Subcutaneous abdominal adipose tissue (tissue), 5 donors: ENCODE data around the gene KLHL7.

Experiments used
- H3K27ac ChIP-seq: one replicate; pipeline ENCODE4 v1.7.0; 2013; ENCODE audit warnings: low read depth, mild to moderate bottlenecking, inconsistent platforms, low read length, moderate library complexity
- H3K27me3 ChIP-seq, 5 donors: one replicate each; pipeline ENCODE4 v1.7.0; 2013; ENCODE audit warnings: low read length in 5 of 5, inconsistent platforms in 1 of 5; ENCODE audit not compliant: control insufficient read depth in 5 of 5, insufficient read depth in 4 of 5
- H3K36me3 ChIP-seq, 5 donors: one replicate each; pipeline ENCODE4 v1.7.0; 2013; ENCODE audit warnings: low read length in 5 of 5; ENCODE audit not compliant: control insufficient read depth in 5 of 5, insufficient read depth in 5 of 5
- H3K4me1 ChIP-seq, 5 donors: one replicate each; pipeline ENCODE4 v1.7.0; 2013; ENCODE audit warnings: low read length in 5 of 5, mild to moderate bottlenecking in 3 of 5, moderate library complexity in 1 of 5; ENCODE audit not compliant: control insufficient read depth in 5 of 5, insufficient read depth in 5 of 5
- H3K4me3 ChIP-seq, 5 donors: one replicate each; pipeline ENCODE4 v1.7.0; 2013; ENCODE audit warnings: low read length in 5 of 5, low read depth in 1 of 5
- H3K9ac ChIP-seq, 5 donors: one replicate each; pipeline ENCODE4 v1.7.0; 2013; ENCODE audit warnings: low read length in 5 of 5, mild to moderate bottlenecking in 4 of 5, moderate library complexity in 3 of 5
- H3K9me3 ChIP-seq, 5 donors: one replicate each; pipeline ENCODE4 v1.7.0; 2013; ENCODE audit warnings: low read length in 5 of 5; ENCODE audit not compliant: control insufficient read depth in 5 of 5
- donor health status: healthy.
- donor health status: healthy.
- donor health status: healthy.
- donor health status: healthy.
- donor health status: healthy.

KLHL7 gene

GRCh38 chr7:23076772-23077171 lies 28.8 kb upstream of the KLHL7 start:
- H3K36me3 ChIP-seq = no peaks in the 10 kb centered on the region
- H3K9me3 ChIP-seq = no peaks in the 10 kb centered on the region
- H3K9ac ChIP-seq = no peak overlapping the region
- H3K27ac ChIP-seq = no peak overlapping the region
- H3K4me1 ChIP-seq = no peaks in the 10 kb centered on the region
- no peak overlapping the region for H3K4me3 ChIP-seq
- no peaks in the 10 kb centered on the region for H3K27me3 ChIP-seq

GRCh38 chr7:23093111-23093510 lies 12.5 kb upstream of the KLHL7 start:
- Histone ChIP-seq H3K27ac (no peak overlapping the region), H3K9ac (no peak overlapping the region), H3K4me1 (no peaks in the 10 kb centered on the region), H3K27me3 (peaks cover 0 to 3% (median 0%) of the 10 kb centered on the region in 5 donors), H3K36me3 (no peaks in the 10 kb centered on the region), H3K9me3 (peaks cover 0 to 2% (median 0%) of the 10 kb centered on the region in 5 donors), H3K4me3 (no peak overlapping the region)

- Histone ChIP-seq H3K4me3 (no peak overlapping the region), H3K4me1 (no peaks in the 10 kb centered on the region), H3K27ac (no peak overlapping the region), H3K9me3 (peaks cover 0 to 2% (median 0%) of the 10 kb centered on the region in 5 donors), H3K9ac (no peak overlapping the region), H3K36me3 (no peaks in the 10 kb centered on the region), H3K27me3 (peaks cover 0 to 3% (median 0%) of the 10 kb centered on the region in 5 donors)
Measured at GRCh38 chr7:23093546-23093945, 12.0 kb upstream of the KLHL7 start.

GRCh38 chr7:23096518-23097290 lies 8.9 kb upstream of the KLHL7 start:
- peaks cover 0 to 2% (median 0%) of the 10 kb centered on the region in 5 donors for H3K27me3 ChIP-seq
- H3K36me3 ChIP-seq = no peaks in the 10 kb centered on the region
- H3K4me3 ChIP-seq = no peak overlapping the region
- H3K27ac ChIP-seq = no peak overlapping the region
- no peak overlapping the region for H3K9ac ChIP-seq
- no peaks in the 10 kb centered on the region for H3K4me1 ChIP-seq
- H3K9me3 ChIP-seq = peaks cover 0 to 2% (median 0%) of the 10 kb centered on the region in 5 donors

- no peak overlapping the region for H3K4me3 ChIP-seq
- no peaks in the 10 kb centered on the region for H3K4me1 ChIP-seq
- peaks cover 0 to 7% (median 0%) of the 10 kb centered on the region in 5 donors for H3K9me3 ChIP-seq
- H3K27ac ChIP-seq = no peak overlapping the region
- peaks cover 0 to 2% (median 0%) of the 10 kb centered on the region in 5 donors for H3K36me3 ChIP-seq
- H3K27me3 ChIP-seq = peaks cover 0 to 2% (median 0%) of the 10 kb centered on the region in 5 donors
- no peak overlapping the region for H3K9ac ChIP-seq
Measured at GRCh38 chr7:23098029-23098428, 7.6 kb upstream of the KLHL7 start.

- Histone ChIP-seq H3K4me1 (no peaks in the 10 kb centered on the region), H3K9me3 (peaks cover 0 to 7% (median 0%) of the 10 kb centered on the region in 5 donors), H3K36me3 (peaks cover 0 to 2% (median 0%) of the 10 kb centered on the region in 5 donors), H3K27ac (no peak overlapping the region), H3K9ac (no peak overlapping the region), H3K27me3 (peaks cover 0 to 2% (median 0%) of the 10 kb centered on the region in 5 donors), H3K4me3 (no peak overlapping the region)
Measured at GRCh38 chr7:23098460-23098859, 7.1 kb upstream of the KLHL7 start.

- Histone ChIP-seq H3K27ac (no peak overlapping the region), H3K9me3 (peaks cover 0 to 7% (median 0%) of the 10 kb centered on the region in 5 donors), H3K27me3 (peaks cover 0 to 2% (median 0%) of the 10 kb centered on the region in 5 donors), H3K4me1 (peaks cover 0 to 7% (median 5%) of the 10 kb centered on the region in 5 donors), H3K9ac (no peak overlapping the region), H3K4me3 (no peak overlapping the region), H3K36me3 (peaks cover 0 to 2% (median 0%) of the 10 kb centered on the region in 5 donors)
Measured at GRCh38 chr7:23100697-23101096, 4.9 kb upstream of the KLHL7 start.

GRCh38 chr7:23105086-23105643 lies 420 bp upstream of the KLHL7 start:
- peak overlapping the region; percentile 82 for H3K27ac ChIP-seq
- peak overlapping the region; percentile 57 to 98 (median 93) for H3K9ac ChIP-seq
- peaks cover 4 to 35% (median 24%) of the 10 kb centered on the region in 5 donors for H3K4me1 ChIP-seq
- H3K27me3 ChIP-seq = no peaks in the 10 kb centered on the region
- peaks cover 0 to 7% (median 0%) of the 10 kb centered on the region in 5 donors for H3K9me3 ChIP-seq
- H3K36me3 ChIP-seq = peaks cover 0 to 2% (median 0%) of the 10 kb centered on the region in 5 donors
- H3K4me3 ChIP-seq = peak overlapping the region; percentile 80 to 99 (median 94)

GRCh38 chr7:23106057-23106822 lies 655 bp downstream of the KLHL7 start:
- H3K27me3 ChIP-seq = no peaks in the 10 kb centered on the region
- peaks cover 0 to 2% (median 0%) of the 10 kb centered on the region in 5 donors for H3K36me3 ChIP-seq
- peak overlapping the region; percentile 82 for H3K27ac ChIP-seq
- peaks cover 4 to 36% (median 26%) of the 10 kb centered on the region in 5 donors for H3K4me1 ChIP-seq
- peak overlapping the region; percentile 73 to 98 (median 93) for H3K9ac ChIP-seq
- H3K4me3 ChIP-seq = peak overlapping the region; percentile 88 to 99 (median 94)
- peaks cover 0 to 7% (median 0%) of the 10 kb centered on the region in 5 donors for H3K9me3 ChIP-seq
